Fibroblast of peridontal ligament (primary cell): ENCODE results near the gene ESYT3.
"Not testable (repeated sequence)": the region's sequence is repeated elsewhere in the genome, so short reads cannot be mapped to it uniquely, and the experiment has no call there.

Experiments used
- DNase-seq: peaks from one replicate; pipeline ENCODE4 v3.0.0-alpha.2; 2010; ENCODE audit errors: extremely low read depth

ESYT3 gene

DNA sequence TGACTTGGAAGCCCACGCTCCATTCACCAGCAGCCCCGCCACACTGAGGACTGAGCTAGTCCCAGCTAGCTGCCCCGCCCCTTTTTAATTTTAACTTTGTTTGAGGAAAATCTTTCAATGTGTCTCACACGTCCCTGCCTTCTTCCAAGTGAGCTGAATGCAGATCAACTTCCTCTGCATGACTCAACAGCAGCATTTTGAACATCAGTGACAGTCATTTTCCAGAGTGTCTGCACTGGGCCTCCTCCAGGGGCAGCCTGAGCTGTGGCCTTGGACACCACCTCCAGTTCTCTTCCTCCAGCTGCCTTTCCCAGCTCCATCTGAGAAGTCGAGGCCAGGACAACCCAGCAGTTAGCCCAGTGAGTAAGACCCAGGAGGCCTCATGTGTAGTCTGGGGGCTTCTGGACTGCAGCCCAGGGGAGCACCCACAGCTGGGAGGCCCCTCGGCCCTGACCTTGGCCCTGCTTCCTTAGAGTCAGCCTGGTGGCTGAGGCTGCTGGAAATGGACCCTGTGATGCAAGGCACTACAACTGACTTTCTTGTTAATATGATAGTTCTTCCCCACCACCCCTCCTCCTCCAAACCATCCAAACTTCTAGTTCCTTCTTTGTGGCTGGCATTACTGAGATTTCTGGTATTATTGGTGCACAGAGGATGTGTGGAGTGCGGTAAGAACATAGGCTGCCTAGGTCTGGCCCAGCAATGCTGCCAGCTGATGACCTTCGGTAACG lies 21.4 kb upstream of the ESYT3 start:
- no peak for DNase-seq

GRCh38 chr3:138416236-138416635 lies 18.2 kb upstream of the ESYT3 start:
- DNase-seq, result not testable (repeated sequence)

DNA sequence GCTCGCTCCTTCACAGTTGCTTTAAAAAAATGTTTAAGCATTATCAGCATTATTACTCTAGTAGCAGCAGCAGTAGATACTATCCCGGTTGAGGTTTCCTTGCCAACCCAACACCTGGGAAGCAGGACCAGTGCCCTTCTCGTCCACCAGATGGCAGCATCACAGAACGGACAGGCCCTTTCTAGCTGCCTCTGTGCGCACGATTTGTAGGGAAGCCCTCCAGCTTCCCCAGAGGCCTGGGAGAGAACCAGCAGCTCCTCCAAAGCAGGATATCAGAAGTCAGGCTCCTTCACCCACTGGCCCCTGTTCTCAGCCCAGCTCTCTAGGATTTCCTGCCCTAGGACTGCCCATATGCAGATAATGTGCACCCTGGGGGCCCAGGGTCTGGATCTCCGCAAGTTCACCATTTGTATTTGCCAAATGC lies 16.8 kb upstream of the ESYT3 start:
- peak; percentile 83 for DNase-seq

DNA sequence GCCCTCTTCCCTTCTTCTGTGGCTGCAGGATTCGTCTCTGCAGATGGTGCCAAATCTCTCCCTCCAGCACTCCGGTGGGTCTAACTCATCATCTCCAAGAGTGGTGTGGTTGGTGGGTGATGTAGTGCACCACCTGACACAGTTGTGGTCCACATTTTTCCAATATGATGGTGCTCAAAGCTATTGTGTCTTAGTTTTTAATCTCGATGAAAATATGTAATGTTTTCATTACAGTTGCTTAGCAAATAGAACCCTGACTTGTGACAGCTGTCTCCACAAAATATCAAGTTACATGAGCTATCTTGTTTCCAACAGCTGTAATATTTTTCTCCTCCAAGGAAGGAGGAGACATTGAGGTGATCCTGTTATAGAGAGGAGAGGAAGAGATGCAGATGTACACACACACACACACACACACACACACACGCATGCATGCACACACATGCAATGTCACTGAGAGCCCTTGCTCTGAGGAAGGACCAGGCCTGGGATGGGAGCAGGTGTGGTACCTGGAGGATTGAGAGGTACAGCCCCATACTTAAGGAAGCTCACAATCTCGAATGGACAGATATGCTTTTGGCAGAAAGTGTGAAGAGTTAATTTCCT lies 15.7 kb upstream of the ESYT3 start:
- no peak for DNase-seq

DNA sequence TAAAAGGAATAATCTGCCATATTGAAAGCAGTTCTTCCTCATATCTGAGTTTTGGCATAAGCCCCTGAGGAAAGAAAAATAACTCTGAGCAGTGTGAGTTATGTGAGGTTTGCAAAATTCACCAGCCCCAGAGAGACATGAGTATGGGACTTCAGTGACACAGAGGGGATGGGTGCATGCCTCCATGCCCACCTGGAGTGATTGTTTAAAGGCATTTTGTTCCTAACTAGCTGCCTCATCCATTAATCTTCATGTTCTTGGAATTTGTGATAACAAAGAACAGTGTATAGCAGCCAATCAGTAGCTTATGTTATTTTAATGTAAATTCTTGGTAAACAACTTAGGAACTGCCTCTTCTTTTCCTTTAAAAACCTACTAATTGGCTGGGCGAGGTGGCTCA lies 11.1 kb upstream of the ESYT3 start:
- DNase-seq, result no peak

DNA sequence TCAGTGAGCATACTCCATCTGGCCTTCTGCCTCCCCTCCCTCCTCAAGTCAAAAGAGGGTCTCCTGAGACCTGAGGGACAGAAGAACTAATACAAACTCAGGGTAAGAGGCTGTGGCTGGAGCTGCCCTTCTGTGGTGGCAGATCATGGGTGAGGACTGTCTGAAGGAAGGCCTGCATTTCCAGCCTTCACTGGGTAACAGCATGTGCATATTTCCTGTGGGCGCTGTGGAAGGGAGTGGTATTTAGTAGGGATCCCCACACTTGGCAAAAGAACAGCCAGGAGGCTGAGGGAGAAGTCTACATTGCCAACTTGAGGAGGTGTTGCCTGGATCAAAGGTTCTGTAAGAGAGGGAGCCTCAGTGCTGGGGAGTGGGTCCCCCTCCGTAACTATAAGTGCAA lies 10.1 kb upstream of the ESYT3 start:
- no peak for DNase-seq

DNA sequence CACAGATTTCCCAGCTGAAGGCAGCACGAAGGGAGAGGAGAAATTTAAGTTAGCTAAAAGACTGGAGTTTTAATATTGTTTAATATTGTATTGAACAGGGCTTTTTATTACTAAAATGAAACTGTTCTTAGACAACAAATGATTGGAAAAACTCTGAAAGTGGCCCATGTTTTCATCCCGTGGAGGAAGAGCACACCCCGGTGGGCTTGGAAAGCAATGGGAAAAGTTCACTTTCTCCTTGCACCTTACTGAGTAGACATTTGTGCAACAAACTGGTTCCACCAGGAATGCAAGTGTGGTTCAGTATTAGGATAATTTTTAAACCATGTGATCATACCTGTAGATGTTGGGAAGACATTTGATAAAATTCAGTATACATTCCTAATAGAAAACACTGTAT lies 8.2 kb upstream of the ESYT3 start:
- peak; percentile 44 for DNase-seq

- not testable (repeated sequence) for DNase-seq
Observed at GRCh38 chr3:138426754-138427153, 7.7 kb upstream of the ESYT3 start.

- DNase-seq, result no peak
Observed at GRCh38 chr3:138429665-138430064, 4.8 kb upstream of the ESYT3 start.

DNA sequence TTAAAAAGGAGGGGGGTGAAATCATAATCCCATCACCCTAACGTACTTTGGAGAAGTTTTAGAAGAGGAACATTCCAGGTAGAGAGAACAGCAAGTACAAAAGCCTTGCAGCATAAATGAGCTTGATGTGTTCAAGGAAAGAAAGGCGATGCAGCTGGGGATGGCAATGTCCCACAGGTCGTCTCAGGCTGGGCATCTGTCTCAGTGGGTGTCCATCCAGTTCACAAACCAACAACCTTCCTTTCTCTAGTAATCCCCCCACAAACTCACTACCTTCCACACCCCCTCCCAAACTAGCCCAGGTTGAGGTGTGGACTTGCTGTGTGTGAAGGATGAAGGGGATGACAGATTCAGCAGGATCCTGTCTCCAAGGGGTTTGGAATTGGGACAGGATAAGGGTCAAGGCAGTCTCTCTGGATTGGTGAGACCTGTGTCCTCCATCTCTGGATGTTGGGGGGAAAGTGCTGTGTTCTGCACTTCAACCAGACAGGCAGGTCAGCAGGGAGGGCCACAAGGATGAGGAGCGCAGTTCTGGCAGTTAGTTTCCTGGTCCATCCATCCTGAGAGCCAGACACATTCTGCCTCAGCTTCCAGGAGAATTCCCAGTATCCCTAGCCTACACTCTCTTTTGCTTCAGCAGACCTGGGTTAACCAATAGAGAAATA lies 1.7 kb upstream of the ESYT3 start:
- no peak for DNase-seq

DNA sequence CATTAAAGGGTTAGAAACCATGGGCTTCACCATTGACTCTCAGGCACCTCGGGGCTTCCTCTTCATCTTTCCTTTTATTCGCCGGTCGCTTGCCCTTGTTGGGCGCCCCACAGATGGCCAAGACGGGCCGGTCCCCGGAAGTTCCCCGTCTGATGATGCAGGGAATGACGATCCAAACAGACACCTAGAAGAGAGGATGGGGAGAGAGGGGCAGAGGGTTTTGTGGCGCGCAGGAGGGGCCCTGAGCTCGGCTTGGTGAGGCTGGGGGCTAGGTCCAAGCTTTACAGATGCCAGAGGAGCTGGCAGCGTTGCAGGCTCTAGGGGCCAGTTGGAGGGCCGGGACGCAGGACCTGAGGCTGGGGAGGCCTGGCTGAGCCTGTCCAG lies 532 bp upstream of the ESYT3 start:
- no peak for DNase-seq

DNA sequence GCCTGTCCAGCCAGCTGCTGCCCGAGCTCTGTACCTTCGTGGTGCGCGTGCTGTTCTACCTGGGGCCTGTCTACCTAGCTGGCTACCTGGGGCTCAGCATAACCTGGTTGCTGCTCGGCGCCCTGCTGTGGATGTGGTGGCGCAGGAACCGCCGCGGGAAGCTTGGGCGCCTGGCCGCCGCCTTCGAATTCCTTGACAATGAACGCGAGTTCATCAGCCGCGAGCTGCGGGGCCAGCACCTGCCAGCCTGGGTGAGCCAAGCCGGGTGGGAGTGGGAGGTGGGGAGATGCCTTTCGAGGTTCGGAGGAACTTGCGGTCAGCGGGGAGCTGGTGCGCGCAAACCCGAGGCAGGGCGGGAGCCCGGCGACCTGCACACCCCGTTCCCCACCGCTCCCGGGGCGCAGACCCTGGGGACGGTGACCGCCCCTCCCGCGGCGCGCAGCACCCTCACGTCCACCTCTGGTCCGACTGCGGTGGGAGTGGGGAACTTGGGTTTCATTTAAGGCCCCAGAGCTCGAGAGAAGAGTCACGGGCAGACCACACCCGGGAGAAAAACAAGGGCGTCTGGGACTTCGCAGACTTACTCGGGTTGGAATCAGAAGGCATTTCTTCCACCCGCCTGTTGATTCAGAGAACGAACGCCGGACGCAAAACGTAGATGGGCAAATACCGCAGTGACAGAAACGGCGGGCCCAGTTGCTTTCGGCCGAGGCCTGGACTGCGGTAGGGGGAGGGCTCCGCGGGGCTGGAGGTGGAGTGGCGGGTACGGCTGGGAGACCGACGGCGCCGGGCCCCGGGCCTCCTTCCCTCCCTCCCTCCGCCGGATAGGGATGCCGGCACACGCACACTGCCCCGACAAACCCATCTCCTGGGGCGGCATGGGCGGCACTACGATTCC lies 708 bp downstream of the ESYT3 start:
- DNase-seq, result no peak

- no peak for DNase-seq
Observed at GRCh38 chr3:138435840-138436239, 1.4 kb downstream of the ESYT3 start.

DNA sequence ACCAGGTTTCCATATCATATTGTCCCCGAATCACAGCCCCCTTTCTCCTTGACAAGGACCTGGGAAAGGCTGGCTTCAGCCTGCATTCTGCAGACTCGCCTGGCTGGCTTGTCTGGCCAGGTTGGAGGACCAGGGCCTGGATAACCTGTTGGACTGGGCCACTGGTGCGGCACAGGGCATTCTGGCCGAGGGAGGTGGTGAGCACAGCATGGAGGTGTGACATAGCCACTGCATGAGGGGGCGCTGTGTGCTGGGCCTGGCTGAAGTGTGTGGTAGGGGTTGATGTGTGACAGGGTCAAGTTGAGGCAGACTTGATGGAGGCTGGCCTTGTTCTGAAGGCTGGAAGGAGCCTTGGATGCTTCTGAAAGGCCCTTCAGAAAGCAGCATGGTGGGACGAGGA lies 2.9 kb downstream of the ESYT3 start:
- no peak for DNase-seq

DNA sequence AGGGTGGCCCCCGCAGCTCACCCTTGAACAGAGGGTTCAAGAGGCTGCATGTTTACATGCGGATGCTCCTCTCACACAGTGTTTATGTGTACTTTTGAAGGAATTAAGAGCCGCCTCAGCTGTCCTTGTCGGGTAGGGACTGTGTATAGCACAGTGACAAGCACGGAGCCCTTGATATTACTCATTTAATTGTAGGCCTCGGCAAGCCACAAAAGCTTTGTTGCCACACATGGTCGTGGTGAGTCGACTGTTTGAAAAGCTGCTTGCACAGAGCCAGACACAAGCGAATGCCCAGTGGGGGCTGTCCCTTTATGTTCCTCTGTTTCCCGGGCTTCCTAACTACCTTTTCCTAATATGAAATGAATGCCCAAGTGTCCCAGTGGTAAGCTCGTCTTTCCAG lies 4.5 kb downstream of the ESYT3 start:
- no peak for DNase-seq

DNA sequence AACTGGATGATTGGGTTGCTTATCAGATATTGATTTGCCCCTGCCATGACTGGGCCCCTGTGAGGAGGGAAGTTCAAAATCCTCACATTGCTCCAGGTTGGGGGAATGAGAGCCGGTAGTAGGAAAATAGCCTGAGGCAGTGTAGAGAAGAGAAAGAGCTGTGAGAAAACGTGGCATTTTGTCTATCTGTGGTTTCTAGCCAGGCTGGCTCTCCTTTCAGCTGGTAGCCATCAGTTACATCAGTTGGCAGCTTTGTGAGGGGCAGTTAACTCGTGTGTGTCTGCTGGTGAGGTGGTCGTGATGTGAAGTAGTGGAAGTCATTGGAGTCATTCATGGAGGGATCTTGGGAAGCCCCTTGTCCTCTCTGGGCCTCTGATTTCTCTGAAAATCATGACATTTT lies 5.2 kb downstream of the ESYT3 start:
- no peak for DNase-seq

GRCh38 chr3:138440121-138440521 lies 5.7 kb downstream of the ESYT3 start:
- DNase-seq, result no peak

DNA sequence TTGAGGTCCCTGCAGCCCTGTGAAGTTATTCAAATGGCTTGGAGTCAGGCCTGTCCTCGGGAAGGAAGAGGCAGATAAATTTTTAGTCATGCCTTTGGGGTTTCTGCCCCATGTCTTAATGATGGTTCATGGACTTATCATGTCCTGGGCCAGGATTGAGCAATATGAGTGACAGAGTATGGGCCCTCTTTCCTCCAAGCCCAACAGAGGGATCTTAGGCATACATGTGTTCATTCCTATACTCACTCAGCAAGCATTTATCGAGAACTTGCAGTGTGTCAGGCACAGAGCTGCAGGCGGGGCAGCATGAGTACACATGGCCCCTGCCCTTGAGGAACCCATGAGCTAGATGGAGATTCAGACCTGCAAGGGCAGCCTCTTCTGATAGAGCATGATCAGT lies 6.2 kb downstream of the ESYT3 start:
- no peak for DNase-seq

DNA sequence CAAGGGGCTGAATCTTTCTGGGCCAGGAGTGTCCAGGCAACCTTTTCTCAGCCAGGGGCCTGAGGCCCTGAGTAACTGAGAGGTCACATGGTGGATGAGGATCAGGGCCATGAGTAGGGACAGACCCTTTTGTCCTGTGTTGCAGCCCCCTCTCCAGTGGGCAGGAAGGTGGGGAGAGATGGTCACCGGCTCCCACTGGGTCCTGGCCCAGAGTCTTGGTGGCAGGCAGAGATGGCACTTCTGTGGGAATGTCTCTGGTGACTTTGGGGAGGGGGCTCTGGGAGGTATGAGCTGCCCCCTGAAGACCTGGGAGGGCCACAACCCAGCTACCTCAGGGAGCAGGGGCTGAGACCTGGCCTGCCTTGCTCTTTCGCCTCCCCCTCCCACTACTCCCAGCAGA lies 6.8 kb downstream of the ESYT3 start:
- DNase-seq, result no peak

DNA sequence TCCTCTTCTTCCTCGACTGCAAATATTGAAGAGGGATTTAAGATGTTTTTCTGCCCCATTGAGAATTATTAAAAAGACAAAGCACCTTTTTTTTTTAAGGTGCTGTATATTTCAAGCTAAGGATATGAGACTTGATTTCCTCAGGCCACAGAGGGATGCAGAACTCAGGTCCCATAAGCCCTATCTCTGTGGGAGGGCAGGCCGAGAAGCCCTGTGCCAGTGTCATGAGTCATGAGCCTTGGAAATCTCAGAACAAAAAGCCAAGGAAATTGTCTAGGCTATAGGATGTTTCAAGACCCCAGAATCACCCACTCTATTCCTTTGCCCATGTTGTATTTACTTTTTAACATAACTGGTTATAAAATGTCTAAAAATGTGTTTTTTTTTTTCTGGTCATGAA lies 7.3 kb downstream of the ESYT3 start:
- DNase-seq, result peak; percentile 51

- DNase-seq, result peak; percentile 51
Observed at GRCh38 chr3:138442433-138442832, 8.0 kb downstream of the ESYT3 start.

- DNase-seq, result peak; percentile 44
Observed at GRCh38 chr3:138443091-138443490, 8.7 kb downstream of the ESYT3 start.
